ENCODE measurements around the gene SLC37A3.

Gene SLC37A3

GRCh38 chr7:140402178-140402835 is 4.0 kb upstream of the SLC37A3 start:
- no peak for DNase-seq (ENCODE audit: low read depth, low spot score)

- no peak for DNase-seq (ENCODE audit: low read depth, low spot score)
Observed at GRCh38 chr7:140400381-140400780, 2.1 kb upstream of the SLC37A3 start.

- no peak for DNase-seq (ENCODE audit: low read depth, low spot score)
Observed at GRCh38 chr7:140398821-140399220, 491 bp upstream of the SLC37A3 start.

GRCh38 chr7:140393756-140394306 is 4.5 kb downstream of the SLC37A3 start:
- no peak for DNase-seq (ENCODE audit: low read depth, low spot score)

GRCh38 chr7:140391634-140392033 is 6.7 kb downstream of the SLC37A3 start:
- no peak for DNase-seq (ENCODE audit: low read depth, low spot score)

GRCh38 chr7:140390466-140391190 is 7.7 kb downstream of the SLC37A3 start:
- no peak for DNase-seq (ENCODE audit: low read depth, low spot score)

GRCh38 chr7:140390034-140390433 is 8.3 kb downstream of the SLC37A3 start:
- DNase-seq (ENCODE audit: low read depth, low spot score) = no peak

- no peak for DNase-seq (ENCODE audit: low read depth, low spot score)
Observed at GRCh38 chr7:140389445-140389844, 8.9 kb downstream of the SLC37A3 start.

- no peak for DNase-seq (ENCODE audit: low read depth, low spot score)
Observed at GRCh38 chr7:140384894-140385545, 13.3 kb downstream of the SLC37A3 start.

GRCh38 chr7:140383954-140384713 is 14.2 kb downstream of the SLC37A3 start:
- DNase-seq (ENCODE audit: low read depth, low spot score) = no peak

- DNase-seq (ENCODE audit: low read depth, low spot score) = no peak
Observed at GRCh38 chr7:140375892-140376730, 22.2 kb downstream of the SLC37A3 start.

GRCh38 chr7:140375323-140375722 is 23.0 kb downstream of the SLC37A3 start:
- no peak for DNase-seq (ENCODE audit: low read depth, low spot score)

GRCh38 chr7:140369294-140369693 is 29.0 kb downstream of the SLC37A3 start:
- DNase-seq (ENCODE audit: low read depth, low spot score) = no peak

GRCh38 chr7:140367528-140367927 is 30.8 kb downstream of the SLC37A3 start:
- no peak for DNase-seq (ENCODE audit: low read depth, low spot score)

GRCh38 chr7:140364819-140365218 is 33.5 kb downstream of the SLC37A3 start:
- no peak for DNase-seq (ENCODE audit: low read depth, low spot score)

- no peak for DNase-seq (ENCODE audit: low read depth, low spot score)
Observed at GRCh38 chr7:140360697-140361229, 37.6 kb downstream of the SLC37A3 start.

- DNase-seq (ENCODE audit: low read depth, low spot score) = no peak
Observed at GRCh38 chr7:140358412-140359051, 39.8 kb downstream of the SLC37A3 start.

- DNase-seq (ENCODE audit: low read depth, low spot score) = no peak
Observed at GRCh38 chr7:140358024-140358411, 40.3 kb downstream of the SLC37A3 start.

- no peak for DNase-seq (ENCODE audit: low read depth, low spot score)
Observed at GRCh38 chr7:140350056-140350455, 48.3 kb downstream of the SLC37A3 start.

- no peak for DNase-seq (ENCODE audit: low read depth, low spot score)
Observed at GRCh38 chr7:140349144-140349771, 49.1 kb downstream of the SLC37A3 start.

Data from activated CD4-positive, CD25-positive, alpha-beta regulatory T cell treated with anti-CD3 and anti-CD28 coated beads, Interleukin-2, amount 50 U/mL, for 16 hours (primary cell).